Stimulated activated memory B cell treated with anti-CD40 and anti-IgM and Interleukin-4, amounts not matched to agents 10 μg/mL and 1 μg/mL and 100 μg/mL, for 72 hours (primary cell): Measurements from ENCODE around the gene WFDC9.
"Not testable (repeated sequence)": the region's sequence is repeated elsewhere in the genome, so short reads cannot be mapped to it uniquely, and the experiment has no call there.

ENCODE experiments used
- ATAC-seq: fragments of 150-1000 bp; cut with Tn5 transposase; 2 replicates; pipeline ENCODE4 v1.10.0; 2021
- H3K27ac Mint-ChIP-seq: one replicate; pipeline ENCODE4 v1.8.0; 2022; ENCODE audit warnings: mild to moderate bottlenecking, mixed read lengths
- H3K27me3 Mint-ChIP-seq: one replicate; pipeline ENCODE4 v1.8.0; 2022; ENCODE audit warnings: mixed read lengths
- H3K36me3 Mint-ChIP-seq: one replicate; pipeline ENCODE4 v1.8.0; 2022; ENCODE audit warnings: mixed read lengths
- H3K4me1 Mint-ChIP-seq: one replicate; pipeline ENCODE4 v1.8.0; 2022; ENCODE audit warnings: mixed read lengths
- H3K4me3 Mint-ChIP-seq: one replicate; pipeline ENCODE4 v1.8.0; 2022; ENCODE audit warnings: mild to moderate bottlenecking, moderate library complexity, mixed read lengths
- H3K9me3 Mint-ChIP-seq: one replicate; pipeline ENCODE4 v1.8.0; 2022; ENCODE audit warnings: mixed read lengths

Gene WFDC9

DNA sequence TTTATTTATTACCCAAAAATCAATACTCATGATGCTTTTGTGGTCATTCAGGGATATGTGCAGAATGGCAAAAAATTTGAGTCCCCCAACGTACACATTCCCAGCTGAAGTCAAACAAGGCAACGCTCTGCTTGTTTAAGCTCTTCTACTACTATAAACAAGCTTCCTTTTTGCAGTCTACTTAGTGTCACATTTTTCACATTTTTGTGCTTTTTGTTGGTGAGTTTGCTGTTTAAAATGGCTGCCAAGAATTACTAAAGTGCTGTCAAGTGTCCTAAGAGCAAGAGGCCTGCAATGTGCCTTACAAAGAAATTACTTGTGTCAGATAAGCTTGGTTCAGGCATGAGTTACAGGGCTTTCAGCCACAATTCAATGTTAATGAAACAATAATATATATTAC is 54.1 kb downstream of the WFDC9 start:
- Mint-ChIP-seq H3K4me3 (no peak overlapping the region), H3K27ac (no peak overlapping the region)
- ATAC-seq, result no peak

DNA sequence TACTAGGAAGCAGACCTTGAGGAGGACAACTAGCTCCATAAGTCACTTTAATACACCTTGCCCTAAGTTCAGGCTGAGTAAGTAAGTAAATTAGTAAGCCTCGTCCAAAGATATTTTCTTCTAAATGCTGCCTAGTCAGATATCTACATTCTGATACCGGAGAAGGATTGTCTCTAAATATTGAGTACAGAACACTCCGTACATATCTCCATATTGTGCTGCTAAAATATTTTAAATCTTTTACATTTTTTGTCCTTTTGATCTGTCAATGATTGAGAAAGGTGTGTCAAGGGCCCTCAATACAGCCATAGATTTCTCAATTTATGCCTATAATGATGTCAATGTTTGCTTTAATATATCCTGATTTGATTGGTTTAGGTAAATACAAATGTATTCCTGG is 55.2 kb downstream of the WFDC9 start:
- no peaks in the 10 kb centered on the region for H3K4me1 Mint-ChIP-seq
- peaks cover 34% of the 10 kb centered on the region for H3K27me3 Mint-ChIP-seq
- H3K9me3 Mint-ChIP-seq, result peaks cover 4% of the 10 kb centered on the region
- no peak for ATAC-seq
- no peaks in the 10 kb centered on the region for H3K36me3 Mint-ChIP-seq
- H3K27ac Mint-ChIP-seq, result no peak overlapping the region
- no peak overlapping the region for H3K4me3 Mint-ChIP-seq

More for the DNA sequence above, 54.1 kb downstream of the WFDC9 start:
- H3K9me3 Mint-ChIP-seq, result peaks cover 4% of the 10 kb centered on the region
- H3K4me1 Mint-ChIP-seq, result no peaks in the 10 kb centered on the region
- no peaks in the 10 kb centered on the region for H3K36me3 Mint-ChIP-seq
- peaks cover 34% of the 10 kb centered on the region for H3K27me3 Mint-ChIP-seq

DNA sequence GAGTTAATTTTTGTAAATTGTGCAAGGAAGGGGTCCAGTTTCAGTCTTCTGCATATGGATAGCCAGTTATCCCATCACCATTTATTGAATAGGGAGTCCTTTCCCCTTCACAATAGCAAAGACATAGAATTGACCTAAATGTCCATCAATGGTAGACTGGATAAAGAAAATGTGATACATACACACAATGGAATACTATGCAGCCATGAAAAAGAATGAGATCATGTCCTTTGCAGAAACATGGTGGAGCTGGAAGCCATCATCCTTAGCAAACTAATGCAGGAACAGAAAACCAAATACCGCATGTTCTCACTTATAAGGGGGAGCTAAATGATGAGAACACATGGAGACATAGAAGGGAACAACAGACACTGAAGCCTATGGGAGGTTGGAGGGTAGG is 61.4 kb downstream of the WFDC9 start:
- not testable (repeated sequence) for H3K4me1 Mint-ChIP-seq, H3K4me3 Mint-ChIP-seq, H3K27ac Mint-ChIP-seq, ATAC-seq, H3K9me3 Mint-ChIP-seq, H3K36me3 Mint-ChIP-seq
- peaks cover 33% of the 10 kb centered on the region for H3K27me3 Mint-ChIP-seq

DNA sequence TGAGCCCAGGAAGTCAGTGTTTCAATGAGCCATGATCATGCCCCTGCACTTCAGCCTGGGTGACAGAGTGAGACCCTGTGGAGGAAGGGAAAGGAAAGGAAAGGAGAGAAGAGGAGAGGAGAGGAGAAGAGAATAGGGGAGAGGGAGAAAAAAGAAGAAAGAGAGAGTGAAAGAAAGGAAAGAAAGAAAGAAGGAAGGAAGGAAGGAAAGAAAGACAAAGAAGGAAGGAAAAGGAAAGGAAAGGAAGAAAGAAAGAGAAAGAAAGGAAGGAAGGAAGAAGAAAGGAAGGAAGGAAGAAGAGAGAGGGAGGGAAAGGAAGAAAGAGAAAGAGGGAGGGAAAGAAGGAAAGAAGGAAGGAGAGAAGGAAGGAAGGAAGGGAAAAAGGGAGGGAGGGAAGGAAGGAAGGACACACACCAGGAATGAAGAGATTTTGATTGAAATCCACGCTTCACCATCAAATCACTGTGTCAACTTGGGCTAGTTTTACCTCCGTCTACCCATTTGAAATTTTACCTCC is 66.3 kb downstream of the WFDC9 start:
- ATAC-seq, result no peak
- peaks cover 32% of the 10 kb centered on the region for H3K27me3 Mint-ChIP-seq
- no peaks in the 10 kb centered on the region for H3K36me3 Mint-ChIP-seq
- no peak overlapping the region for H3K27ac Mint-ChIP-seq
- H3K4me1 Mint-ChIP-seq, result no peaks in the 10 kb centered on the region
- peaks cover 3% of the 10 kb centered on the region for H3K9me3 Mint-ChIP-seq
- no peak overlapping the region for H3K4me3 Mint-ChIP-seq
